ENCODE data around the gene WDR82.

The WDR82 gene

DNA sequence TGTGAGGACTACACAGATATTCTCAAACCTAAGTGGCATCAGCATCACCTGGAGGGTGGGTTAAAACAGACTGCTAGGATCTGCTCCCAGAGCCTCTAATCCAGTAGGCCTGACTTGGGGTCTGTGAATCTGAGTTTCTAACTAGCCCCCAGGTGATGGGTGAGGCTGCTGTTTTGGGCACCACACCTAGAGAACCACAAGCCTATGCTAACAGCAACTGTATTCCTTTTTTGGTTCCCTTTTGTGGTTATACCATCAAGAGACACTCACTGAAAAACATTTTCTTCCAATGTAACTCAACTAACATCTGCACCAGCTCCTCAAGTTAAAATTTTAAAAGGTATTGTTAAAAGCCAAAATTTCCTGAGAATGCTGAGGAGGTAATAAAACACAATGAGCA is 16.0 kb downstream of the WDR82 start:
- H3K4me3 ChIP-seq (ENCODE audit: low read depth, low read length): no peak overlapping the region
- DNase-seq (ENCODE audit: low read depth): no peak

DNA sequence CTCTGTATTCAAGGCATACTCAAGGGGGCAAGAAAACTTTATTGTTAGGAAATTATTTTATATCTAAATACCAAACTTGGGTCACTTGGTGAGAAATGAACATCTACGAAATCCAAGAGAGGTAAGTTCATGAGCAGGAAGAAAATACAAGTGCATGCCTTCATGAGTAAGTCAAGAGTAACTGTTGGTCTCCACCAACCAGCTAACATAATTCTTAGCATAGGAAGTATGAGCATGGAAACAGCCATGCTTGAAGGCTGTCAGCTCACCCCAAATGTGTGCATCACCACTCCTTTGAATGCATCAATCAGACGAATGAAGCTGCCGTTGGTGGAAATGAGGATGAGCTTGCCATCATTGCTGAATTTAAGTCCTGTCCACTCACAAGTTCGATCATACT is 19.0 kb downstream of the WDR82 start:
- DNase-seq (ENCODE audit: low read depth): no peak
- no peak overlapping the region for H3K4me3 ChIP-seq (ENCODE audit: low read depth, low read length)

GRCh38 chr3:52259035-52259434 is 19.4 kb downstream of the WDR82 start:
- no peak for DNase-seq (ENCODE audit: low read depth)
- H3K4me3 ChIP-seq (ENCODE audit: low read depth, low read length): no peak overlapping the region

DNA sequence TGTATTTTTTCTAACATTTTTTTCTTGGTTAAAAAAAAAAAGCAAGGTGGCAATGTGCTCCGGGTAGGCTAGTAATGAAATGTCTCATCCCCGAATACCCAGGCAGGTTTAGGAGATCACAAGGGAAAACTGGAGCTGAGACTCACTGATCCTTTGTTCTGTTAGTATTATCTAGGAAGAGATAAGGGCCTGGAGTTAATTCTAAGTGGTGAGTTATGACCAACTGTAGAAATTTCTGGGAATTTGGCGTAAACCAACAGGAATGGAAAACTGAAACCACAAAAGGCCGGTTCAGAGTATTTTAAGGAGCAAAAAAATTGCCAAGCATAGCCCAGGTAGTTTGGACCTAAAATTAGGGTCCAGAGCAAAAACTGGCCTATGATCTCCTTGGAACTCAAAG is 20.5 kb downstream of the WDR82 start:
- no peak overlapping the region for H3K4me3 ChIP-seq (ENCODE audit: low read depth, low read length)
- no peak for DNase-seq (ENCODE audit: low read depth)

GRCh38 chr3:52256622-52257021 is 21.8 kb downstream of the WDR82 start:
- H3K4me3 ChIP-seq (ENCODE audit: low read depth, low read length): no peak overlapping the region
- no peak for DNase-seq (ENCODE audit: low read depth)

GRCh38 chr3:52256159-52256558 is 22.3 kb downstream of the WDR82 start:
- DNase-seq (ENCODE audit: low read depth): no peak
- no peak overlapping the region for H3K4me3 ChIP-seq (ENCODE audit: low read depth, low read length)

DNA sequence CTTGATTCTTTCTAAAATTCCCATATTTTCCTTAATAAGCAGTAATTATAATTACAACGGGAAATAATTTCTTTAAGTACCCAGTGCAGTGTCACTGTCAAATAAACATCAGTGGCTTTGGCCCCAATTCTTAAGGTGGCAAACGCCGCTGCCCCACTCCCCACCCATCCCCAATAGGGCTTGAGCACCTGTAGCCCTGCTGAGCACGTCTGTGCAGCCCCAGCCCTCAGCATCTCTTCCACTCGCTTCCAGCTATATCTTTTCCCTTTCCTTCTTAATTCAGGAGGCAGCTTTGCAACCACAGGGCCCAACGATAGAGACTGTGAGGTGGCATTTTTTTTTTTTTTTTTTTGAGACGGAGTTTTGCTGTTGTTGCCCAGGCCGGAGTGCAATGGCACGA is 23.8 kb downstream of the WDR82 start:
- no peak overlapping the region for H3K4me3 ChIP-seq (ENCODE audit: low read depth, low read length)
- DNase-seq (ENCODE audit: low read depth): no peak

DNA sequence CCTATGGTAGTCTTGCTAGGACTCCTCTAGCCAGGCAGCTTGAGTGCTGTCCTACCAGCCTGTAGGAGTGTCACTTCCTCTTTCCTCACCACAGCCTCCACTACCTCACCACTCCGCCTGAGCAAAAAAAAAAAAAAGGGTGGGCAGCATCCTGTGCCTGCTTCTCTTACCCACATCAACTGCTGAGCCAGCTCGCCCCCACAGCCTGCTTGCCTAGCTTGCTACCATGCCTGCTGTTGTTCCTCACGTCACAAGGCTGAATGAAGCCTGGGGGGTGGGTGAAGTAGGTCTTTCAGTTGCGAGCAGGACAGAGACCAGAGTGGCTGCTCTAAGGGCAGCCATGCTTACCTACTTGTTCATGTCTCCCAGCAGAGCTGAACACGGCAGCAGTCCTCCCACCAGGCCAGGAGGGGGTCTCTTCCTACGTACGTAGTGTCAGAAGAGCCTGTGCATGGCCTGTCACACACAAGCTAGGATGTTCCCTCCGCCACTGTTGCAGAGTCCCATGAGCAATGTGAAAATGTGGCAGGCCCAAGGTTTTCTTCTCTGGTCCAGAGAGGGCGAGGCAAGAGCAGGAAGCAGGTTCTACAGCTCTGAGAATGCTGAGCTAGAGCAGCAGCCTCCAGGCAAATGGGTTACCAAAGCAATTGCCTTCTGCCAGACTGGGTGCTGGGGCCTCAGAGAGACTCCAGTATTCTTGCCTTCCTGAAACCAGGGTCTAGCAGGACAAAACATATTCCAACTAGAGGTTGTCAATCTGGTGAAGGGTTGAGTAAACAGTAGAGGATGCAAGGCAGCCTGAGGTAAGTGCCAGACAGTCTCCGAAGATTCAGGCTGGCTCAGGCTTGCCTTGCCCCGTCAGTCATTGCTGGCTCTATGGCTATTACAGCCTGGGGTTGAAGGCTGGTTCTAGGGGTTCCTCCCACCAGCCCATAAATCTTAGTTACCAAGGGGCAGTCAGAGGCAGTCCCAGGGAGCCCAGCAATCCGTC is 24.8 kb downstream of the WDR82 start:
- H3K4me3 ChIP-seq (ENCODE audit: low read depth, low read length): no peak overlapping the region
- no peak for DNase-seq (ENCODE audit: low read depth)

DNA sequence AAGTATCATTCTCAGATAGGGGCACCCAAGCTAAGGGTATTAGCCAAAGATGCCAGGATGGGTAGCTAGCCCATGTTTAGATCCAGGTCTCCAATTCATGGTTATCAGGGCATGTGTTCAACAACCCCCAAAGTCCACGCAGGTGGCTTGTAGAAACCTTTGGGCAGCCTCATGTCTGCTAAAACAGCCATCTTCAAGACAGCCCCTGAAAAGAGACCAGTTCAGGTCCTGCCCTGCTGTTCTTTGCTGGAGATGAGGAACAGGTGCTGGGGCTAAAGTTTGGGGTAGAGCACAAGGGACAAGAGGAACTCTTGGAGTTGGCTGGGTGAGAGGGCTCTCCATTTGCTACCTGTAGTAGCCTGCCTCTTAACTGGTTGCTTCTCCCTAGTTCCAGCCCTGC is 28.3 kb downstream of the WDR82 start:
- no peak for DNase-seq (ENCODE audit: low read depth)
- H3K4me3 ChIP-seq (ENCODE audit: low read depth, low read length): no peak overlapping the region

- DNase-seq (ENCODE audit: low read depth): no peak
- no peak overlapping the region for H3K4me3 ChIP-seq (ENCODE audit: low read depth, low read length)
These were observed 28.8 kb downstream of the WDR82 start for GRCh38 chr3:52249683-52250082.

GRCh38 chr3:52248816-52249547 is 29.5 kb downstream of the WDR82 start:
- DNase-seq (ENCODE audit: low read depth): no peak
- H3K4me3 ChIP-seq (ENCODE audit: low read depth, low read length): no peak overlapping the region

DNA sequence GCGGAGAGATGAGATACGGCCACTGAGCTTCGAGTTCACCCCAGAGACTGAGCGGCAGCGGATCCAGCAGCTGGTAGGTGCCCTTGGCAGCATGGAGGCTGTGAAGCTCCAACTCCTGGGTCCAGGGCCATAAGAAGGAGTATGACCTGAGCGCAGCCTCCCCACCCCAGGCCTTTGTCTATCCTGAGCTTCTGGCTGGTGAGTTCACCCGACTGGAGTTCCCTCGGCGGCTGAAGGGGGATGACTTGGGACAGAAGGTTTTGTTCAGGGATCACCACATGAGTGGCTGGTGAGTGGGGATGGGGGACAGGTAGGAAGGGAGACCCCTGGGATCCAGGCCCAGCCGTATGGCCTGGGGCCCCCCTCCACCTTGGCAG is 30.3 kb downstream of the WDR82 start:
- no peak overlapping the region for H3K4me3 ChIP-seq (ENCODE audit: low read depth, low read length)
- DNase-seq (ENCODE audit: low read depth): no peak

GRCh38 chr3:52247409-52248164 is 30.9 kb downstream of the WDR82 start:
- no peak for DNase-seq (ENCODE audit: low read depth)
- no peak overlapping the region for H3K4me3 ChIP-seq (ENCODE audit: low read depth, low read length)

GRCh38 chr3:52246728-52247408 is 31.6 kb downstream of the WDR82 start:
- no peak for DNase-seq (ENCODE audit: low read depth)
- H3K4me3 ChIP-seq (ENCODE audit: low read depth, low read length): peak overlapping the region; percentile 55

DNA sequence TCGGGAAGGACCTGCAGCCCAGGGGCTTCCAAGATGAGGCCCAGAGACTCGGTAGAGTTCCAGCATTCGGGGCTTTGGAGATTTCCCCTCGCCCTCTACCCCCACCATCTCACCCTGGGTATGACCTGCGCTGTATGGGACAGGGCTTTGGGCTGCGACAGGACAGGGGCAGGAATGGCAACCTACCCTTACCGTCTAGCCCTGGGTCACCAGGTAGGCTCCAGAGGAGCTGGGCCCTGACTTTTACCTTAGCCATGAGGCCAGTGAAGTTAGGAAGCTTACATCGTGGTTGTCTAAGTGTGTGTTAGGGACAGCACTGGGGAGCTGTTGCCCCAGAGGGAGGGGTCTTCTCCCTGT is 32.2 kb downstream of the WDR82 start:
- peak overlapping the region; percentile 55 for H3K4me3 ChIP-seq (ENCODE audit: low read depth, low read length)
- DNase-seq (ENCODE audit: low read depth): no peak

- no peak for DNase-seq (ENCODE audit: low read depth)
These were observed 32.9 kb downstream of the WDR82 start, which contains the start of gene PPM1M for GRCh38 chr3:52245322-52246263. TSS of gene PPM1M (plus strand) at chr3:52245759. CDS start at chr3:52245825, 66 bp downstream.

DNA sequence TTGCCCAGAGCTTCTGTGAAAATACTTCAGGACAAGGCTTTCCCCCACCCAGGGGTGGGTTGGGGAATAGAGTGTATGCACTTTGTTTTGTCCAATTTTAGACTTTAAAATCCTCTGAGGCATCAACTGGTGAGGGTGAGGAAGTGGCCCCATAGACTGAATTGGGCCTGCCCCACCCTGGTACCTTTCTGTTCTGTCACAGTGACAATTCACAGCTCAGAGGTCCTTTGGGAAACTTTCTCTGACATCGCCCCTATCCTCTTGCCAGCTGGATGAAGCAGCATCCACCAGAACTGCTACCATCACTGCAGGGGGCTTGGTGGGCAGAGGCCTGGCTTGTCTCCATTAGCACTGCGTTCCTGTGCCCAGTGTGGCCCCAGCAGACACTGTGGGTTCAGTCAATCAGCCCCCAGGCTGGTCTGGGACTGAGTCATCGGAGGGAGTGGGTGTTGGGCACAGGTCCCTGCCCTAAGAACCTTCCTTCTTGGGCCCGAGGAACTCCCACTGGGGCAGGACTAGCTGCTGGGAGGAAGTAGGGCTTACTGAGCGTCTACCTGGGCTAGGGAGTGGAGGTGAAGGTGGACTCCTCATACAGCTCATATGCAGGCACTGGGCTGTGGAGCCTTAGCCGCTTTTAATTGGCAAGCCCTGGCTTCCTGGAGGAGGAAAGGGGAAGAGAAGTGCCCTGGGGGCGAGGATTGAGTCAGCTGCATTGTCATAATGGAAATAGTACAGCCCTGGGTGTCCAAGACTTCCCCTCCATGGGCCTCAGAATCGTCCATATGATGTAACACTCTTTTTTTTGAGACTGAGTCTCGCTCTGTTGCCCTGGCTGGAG is 34.4 kb downstream of the WDR82 start:
- no peak overlapping the region for H3K4me3 ChIP-seq (ENCODE audit: low read depth, low read length)
- DNase-seq (ENCODE audit: low read depth): no peak

More at GRCh38 chr3:52245322-52246263, 32.9 kb downstream of the WDR82 start, which contains the start of gene PPM1M:
- H3K4me3 ChIP-seq (ENCODE audit: low read depth, low read length): peak within 1 kb of the TSS; percentile 55
